Endothelial cell of umbilical vein (primary cell): ENCODE data around the gene CBFA2T3. TPM values are rescaled to one million over a fixed set of nuclear protein-coding genes. Genes with fewer than 3 reads are reported as not detected.

Source experiments
- BruUV-seq: library from RNA; stranded (reverse); fragments of 400-500 nt; replicated peaks from 2 replicates; lab custom pipeline; 2021; lab: Mats Ljungman, UMichigan
- CTCF ChIA-PET: fragments of 300-600, 350-600 bp; sonication (Branson Sonifier 250); formaldehyde crosslinking; loops from one replicate; lab custom pipeline; 2021; ENCODE audit warnings: antibody characterized with exemption, inconsistent platforms; lab: Charles Lee
- POLR2A ChIA-PET: fragments of 300-600, 350-600 bp; sonication (Branson Sonifier 250); formaldehyde crosslinking; loops from one replicate; lab custom pipeline; 2021; ENCODE audit warnings: antibody characterized with exemption, inconsistent platforms; lab: Charles Lee
- DNase-seq: peaks from one replicate; pipeline ENCODE4 v3.0.0-alpha.2; 2011; ENCODE audit warnings: low read depth, low spot score
- FAIRE-seq: peaks from 2 replicates; lab custom pipeline; 2011; peaks lifted over from hg19 to GRCh38; lab: Jason Lieb, UNC
- H2AFZ ChIP-seq: 2 replicates; pipeline ENCODE4 v1.6.0; 2012; ENCODE audit warnings: low read depth, low read length, control low read depth, inconsistent platforms
- H3K27ac ChIP-seq: 2 replicates; pipeline ENCODE4 v1.5.1; 2011; ENCODE audit warnings: low read depth, mild to moderate bottlenecking, control low read depth, low read length, moderate library complexity; ENCODE audit not compliant: insufficient read depth
- H3K27me3 ChIP-seq, 2 experiments: 2 replicates each; pipeline versions ENCODE4 v1.6.0 to v1.6.1; 2011; ENCODE audit warnings: low read length in 2 of 2, mixed read lengths in 1 of 2; ENCODE audit not compliant: control insufficient read depth in 2 of 2, insufficient read depth in 2 of 2
- H3K36me3 ChIP-seq, 2 experiments: 2 replicates in 1 of 2; 3 replicates in 1 of 2; pipeline ENCODE4 v1.5.1; 2011; ENCODE audit warnings: low read length in 2 of 2, mild to moderate bottlenecking in 1 of 2, moderate library complexity in 1 of 2; ENCODE audit not compliant: control insufficient read depth in 2 of 2, insufficient read depth in 2 of 2; ENCODE audit errors: extremely low read depth in 1 of 2
- H3K4me1 ChIP-seq: 3 replicates; pipeline ENCODE4 v1.5.1; 2011; ENCODE audit warnings: mild to moderate bottlenecking, low read length; ENCODE audit not compliant: control insufficient read depth, insufficient read depth; ENCODE audit errors: extremely low read depth
- H3K4me2 ChIP-seq: 2 replicates; pipeline ENCODE4 v1.6.1; 2011; ENCODE audit warnings: low read length, control low read depth, mixed read lengths; ENCODE audit not compliant: insufficient read depth
- H3K4me3 ChIP-seq, 3 experiments: fragments of 200-600 bp in 1 of 3; sonication (generic), shearing (Covaris generic) in 1 of 3; replicated peaks in 1 of 3; 2 replicates each; pipeline ENCODE4 v1.5.1; 2011 to 2016; ENCODE audit warnings: control low read depth in 3 of 3, low read length in 3 of 3, mild to moderate bottlenecking in 2 of 3, inconsistent platforms in 1 of 3, low read depth in 1 of 3, moderate library complexity in 1 of 3; ENCODE audit not compliant: insufficient read depth in 1 of 3
- H3K79me2 ChIP-seq: 2 replicates; pipeline ENCODE4 v1.6.0; 2012; ENCODE audit warnings: low read length, inconsistent platforms; ENCODE audit not compliant: control insufficient read depth, insufficient read depth
- H3K9ac ChIP-seq: replicated peaks from 2 replicates; pipeline ENCODE3; 2011; ENCODE audit warnings: low read length, control low read depth; ENCODE audit not compliant: insufficient read depth; ENCODE audit errors: extremely low read depth
- H3K9me1 ChIP-seq: replicated peaks from 3 replicates; pipeline ENCODE4 v1.6.0; 2011; ENCODE audit warnings: mild to moderate bottlenecking, low read length; ENCODE audit not compliant: control insufficient read depth, insufficient read depth; ENCODE audit errors: extremely low read depth
- H3K9me3 ChIP-seq: replicated peaks from 2 replicates; pipeline ENCODE4 v1.5.1; 2012; ENCODE audit warnings: low read length, inconsistent platforms; ENCODE audit not compliant: control insufficient read depth, insufficient read depth
- H4K20me1 ChIP-seq: replicated peaks from 2 replicates; pipeline ENCODE3; 2011; ENCODE audit warnings: mild to moderate bottlenecking, low read length; ENCODE audit not compliant: control insufficient read depth, insufficient read depth; ENCODE audit errors: extremely low read depth
- EZH2 ChIP-seq: IDR thresholded peaks from 2 replicates; pipeline ENCODE4 v1.6.1; 2012; ENCODE audit warnings: borderline replicate concordance, low read depth, mild to moderate bottlenecking, moderate library complexity, low read length, inconsistent platforms; ENCODE audit not compliant: severe bottlenecking
- FOS ChIP-seq: IDR thresholded peaks from 2 replicates; pipeline ENCODE4 v1.6.1; 2011; ENCODE audit warnings: mild to moderate bottlenecking, low read length, moderate library complexity, borderline replicate concordance; ENCODE audit not compliant: insufficient read depth
- GATA2 ChIP-seq: IDR thresholded peaks from 2 replicates; pipeline ENCODE4 v1.7.0; 2011; ENCODE audit warnings: low read depth, mild to moderate bottlenecking, moderate library complexity, mixed read lengths, low read length; ENCODE audit not compliant: insufficient read length, insufficient read depth
- JUN ChIP-seq: IDR thresholded peaks from 2 replicates; pipeline ENCODE4 v1.6.1; 2011; ENCODE audit warnings: borderline replicate concordance, low read depth; ENCODE audit not compliant: insufficient read length, insufficient read depth
- MAX ChIP-seq: IDR thresholded peaks from 2 replicates; pipeline ENCODE4 v1.6.1; 2011; ENCODE audit not compliant: insufficient read depth, insufficient read length
- MYC ChIP-seq: IDR thresholded peaks from one replicate; pipeline ENCODE4 v1.6.1; 2011; ENCODE audit warnings: mild to moderate bottlenecking, low read depth, low read length
- POLR2A ChIP-seq: IDR thresholded peaks from 2 replicates; pipeline ENCODE4 v1.6.1; 2012; ENCODE audit warnings: low read depth, mild to moderate bottlenecking, control low read depth, low read length
- POLR2AphosphoS5 ChIP-seq: IDR thresholded peaks from 2 replicates; pipeline ENCODE4 v1.6.1; 2012; ENCODE audit warnings: low read depth, mild to moderate bottlenecking, control low read depth, low read length, moderate library complexity; ENCODE audit not compliant: insufficient read depth
- dilution Hi-C: fragments of 300-500 bp; cut with MboI; formaldehyde crosslinking; loops from one replicate; pipeline ENCODE4 v1.15.0; 2019; ENCODE audit warnings: low sequenced_read_pairs; ENCODE audit not compliant: extremely low pct_ligation_motif_present
- intact Hi-C: fragments of 100-400 bp; cut with micrococcal nuclease; formaldehyde crosslinking; loops from one replicate; pipeline ENCODE4 v1.10.0; 2022
- polyA plus RNA-seq, 4 experiments: library from polyadenylated mRNA; depleted of rRNA in 3 of 4; stranded (reverse) in 3 of 4; unstranded in 1 of 4; fragments of >200 nt; gene quantifications; 2 replicates each; pipeline versions ENCODE4 v1.2.1 to v1.2.3, GENCODE V29; 2011 to 2012; ENCODE audit warnings: missing spikeins in 1 of 4
- total RNA-seq: library from RNA; stranded (reverse); gene quantifications from 2 replicates; pipeline ENCODE4 v1.2.3, GENCODE V29; 2021
- TF ChIP-seq, protein P1 (sequence below), 2 donors: IDR thresholded peaks; 1 replicate in 1 of 2; 2 replicates in 1 of 2; pipeline ENCODE4 v1.5.1; 2011; ENCODE audit warnings: low read length in 2 of 2, mild to moderate bottlenecking in 2 of 2, moderate library complexity in 2 of 2, control low read depth in 1 of 2, inconsistent platforms in 1 of 2, low read depth in 1 of 2; ENCODE audit not compliant: insufficient read depth in 1 of 2; ENCODE audit errors: extremely low read depth in 1 of 2

Gene CBFA2T3
- total and polyA plus RNA-seq, 2 donors (not counting 3 experiments of a cell fraction or from before 2014, with no cell fraction given): not detected

- TF ChIP-seq POLR2AphosphoS5: no peak
- no peak for TF ChIP-seq MAX
- TF ChIP-seq FOS: no peak
- FAIRE-seq (no peak), DNase-seq (no peak)
- ChIA-PET CTCF (no interaction called here), POLR2A (no interaction called here)
- no peaks in the 10 kb centered on the region for H3K4me1 ChIP-seq
- H2AFZ ChIP-seq: no peak overlapping the region
- H3K9ac ChIP-seq: no peak overlapping the region
- no peak overlapping the region for H3K4me2 ChIP-seq
- no TSS peak for BruUV-seq
- H3K27me3 ChIP-seq: no peaks in the 10 kb centered on the region
- H3K4me3 ChIP-seq: no peak overlapping the region
- no peaks in the 10 kb centered on the region for H4K20me1 ChIP-seq
- H3K9me1 ChIP-seq: no peaks in the 10 kb centered on the region
- no peaks in the 10 kb centered on the region for H3K79me2 ChIP-seq
- dilution Hi-C loops (no loop called here), intact Hi-C loops (no loop called here)
- H3K27ac ChIP-seq: no peak overlapping the region
- H3K36me3 ChIP-seq: no peaks in the 10 kb centered on the region
- no peaks in the 10 kb centered on the region for H3K9me3 ChIP-seq
These were observed 84.9 kb downstream of the CBFA2T3 start for GRCh38 chr16:88892065-88892464.

DNA sequence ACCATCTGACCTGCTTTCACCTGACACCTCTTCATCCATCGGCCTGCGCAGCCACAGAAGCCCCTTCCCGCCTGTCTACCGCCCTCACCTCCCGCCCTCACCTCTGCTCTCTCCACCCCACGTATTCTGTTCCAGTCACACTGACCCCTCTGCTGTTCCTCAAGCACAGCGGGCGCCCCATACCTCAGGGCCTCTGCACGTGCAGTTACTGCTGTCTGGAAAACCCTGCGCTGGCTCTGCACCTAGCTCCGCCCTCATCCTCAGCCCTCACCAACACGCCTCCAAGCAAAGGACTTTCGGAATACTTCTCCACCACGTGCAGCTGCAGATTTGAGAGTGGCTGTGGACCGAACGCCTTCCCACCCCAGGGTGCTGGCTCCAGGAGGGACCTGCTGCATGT, 85.9 kb downstream of the CBFA2T3 start:
- no peaks in the 10 kb centered on the region for H3K9me3 ChIP-seq
- no peak overlapping the region for H3K4me3 ChIP-seq
- DNase-seq (no peak), FAIRE-seq (no peak)
- no peaks in the 10 kb centered on the region for H3K9me1 ChIP-seq
- H2AFZ ChIP-seq: no peak overlapping the region
- intact Hi-C loops: no loop called here
- H3K4me1 ChIP-seq: no peaks in the 10 kb centered on the region
- H3K27ac ChIP-seq: no peak overlapping the region
- H3K4me2 ChIP-seq: no peak overlapping the region
- ChIA-PET POLR2A (no interaction called here), CTCF (no interaction called here)
- H3K36me3 ChIP-seq: no peaks in the 10 kb centered on the region
- H3K79me2 ChIP-seq: no peaks in the 10 kb centered on the region
- H3K9ac ChIP-seq: no peak overlapping the region
- dilution Hi-C loops: no loop called here
- TF ChIP-seq POLR2A (no peak), FOS (no peak), POLR2AphosphoS5 (no peak), JUN (no peak), MAX (no peak), GATA2 (no peak), EZH2 (no peak), MYC (no peak)
- TF ChIP-seq, protein P1, sequence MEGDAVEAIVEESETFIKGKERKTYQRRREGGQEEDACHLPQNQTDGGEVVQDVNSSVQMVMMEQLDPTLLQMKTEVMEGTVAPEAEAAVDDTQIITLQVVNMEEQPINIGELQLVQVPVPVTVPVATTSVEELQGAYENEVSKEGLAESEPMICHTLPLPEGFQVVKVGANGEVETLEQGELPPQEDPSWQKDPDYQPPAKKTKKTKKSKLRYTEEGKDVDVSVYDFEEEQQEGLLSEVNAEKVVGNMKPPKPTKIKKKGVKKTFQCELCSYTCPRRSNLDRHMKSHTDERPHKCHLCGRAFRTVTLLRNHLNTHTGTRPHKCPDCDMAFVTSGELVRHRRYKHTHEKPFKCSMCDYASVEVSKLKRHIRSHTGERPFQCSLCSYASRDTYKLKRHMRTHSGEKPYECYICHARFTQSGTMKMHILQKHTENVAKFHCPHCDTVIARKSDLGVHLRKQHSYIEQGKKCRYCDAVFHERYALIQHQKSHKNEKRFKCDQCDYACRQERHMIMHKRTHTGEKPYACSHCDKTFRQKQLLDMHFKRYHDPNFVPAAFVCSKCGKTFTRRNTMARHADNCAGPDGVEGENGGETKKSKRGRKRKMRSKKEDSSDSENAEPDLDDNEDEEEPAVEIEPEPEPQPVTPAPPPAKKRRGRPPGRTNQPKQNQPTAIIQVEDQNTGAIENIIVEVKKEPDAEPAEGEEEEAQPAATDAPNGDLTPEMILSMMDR (IDR thresholded peaks at IDR 0.05; ENCODE audit: extremely low read depth in 1 of 2, insufficient read depth in 1 of 2, low read depth in 1 of 2, low read length in 2 of 2): no peak
- H4K20me1 ChIP-seq: no peaks in the 10 kb centered on the region
- no TSS peak for BruUV-seq
- H3K27me3 ChIP-seq: no peaks in the 10 kb centered on the region
